ENCODE measurements around the gene TMPRSS11F.

The TMPRSS11F gene

GRCh38 chr4:68076194-68076593 lies 53.5 kb downstream of the TMPRSS11F start:
- DNase-seq = no peak

GRCh38 chr4:68074397-68074796 lies 55.3 kb downstream of the TMPRSS11F start:
- DNase-seq = no peak

- no peak for DNase-seq
Measured at GRCh38 chr4:68070302-68070701, 59.4 kb downstream of the TMPRSS11F start.

- DNase-seq = no peak
Measured at GRCh38 chr4:68062501-68062900, 67.2 kb downstream of the TMPRSS11F start.

GRCh38 chr4:68038272-68038671 lies 91.4 kb downstream of the TMPRSS11F start:
- DNase-seq = no peak

- DNase-seq = no peak
Measured at GRCh38 chr4:68021185-68021584, 108.5 kb downstream of the TMPRSS11F start.

- DNase-seq = no peak
Measured at GRCh38 chr4:68011684-68012083, 118.0 kb downstream of the TMPRSS11F start.
